ENCODE measurements around the gene DEFB125. TPM values are rescaled to one million over a fixed set of nuclear protein-coding genes. Genes with fewer than 3 reads are reported as not detected.

DEFB125 gene
- total and polyA plus RNA-seq, 9 of the 15 experiments (the other 6 are each of a cell fraction or from before 2014, with no cell fraction given) = not detected

DNA sequence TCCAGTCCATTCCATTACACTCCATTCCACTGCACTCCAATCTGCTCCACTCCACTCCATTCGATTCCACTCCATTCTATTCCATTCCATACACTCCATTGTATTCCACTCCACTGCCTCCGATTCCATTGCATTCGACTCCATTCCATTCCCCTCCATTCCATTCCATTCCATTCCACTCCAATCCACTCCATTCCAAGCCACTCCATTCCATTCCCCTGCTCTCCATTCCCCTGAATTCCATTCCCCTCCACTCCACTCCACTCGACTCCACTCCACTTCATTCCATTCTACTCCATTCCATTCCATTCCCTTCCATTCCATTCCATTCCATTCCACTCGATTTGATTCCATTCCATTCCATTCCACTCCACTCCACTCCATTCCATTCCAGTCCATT is 25.7 kb upstream of the DEFB125 start (continued):
- TF ChIP-seq, protein P1, sequence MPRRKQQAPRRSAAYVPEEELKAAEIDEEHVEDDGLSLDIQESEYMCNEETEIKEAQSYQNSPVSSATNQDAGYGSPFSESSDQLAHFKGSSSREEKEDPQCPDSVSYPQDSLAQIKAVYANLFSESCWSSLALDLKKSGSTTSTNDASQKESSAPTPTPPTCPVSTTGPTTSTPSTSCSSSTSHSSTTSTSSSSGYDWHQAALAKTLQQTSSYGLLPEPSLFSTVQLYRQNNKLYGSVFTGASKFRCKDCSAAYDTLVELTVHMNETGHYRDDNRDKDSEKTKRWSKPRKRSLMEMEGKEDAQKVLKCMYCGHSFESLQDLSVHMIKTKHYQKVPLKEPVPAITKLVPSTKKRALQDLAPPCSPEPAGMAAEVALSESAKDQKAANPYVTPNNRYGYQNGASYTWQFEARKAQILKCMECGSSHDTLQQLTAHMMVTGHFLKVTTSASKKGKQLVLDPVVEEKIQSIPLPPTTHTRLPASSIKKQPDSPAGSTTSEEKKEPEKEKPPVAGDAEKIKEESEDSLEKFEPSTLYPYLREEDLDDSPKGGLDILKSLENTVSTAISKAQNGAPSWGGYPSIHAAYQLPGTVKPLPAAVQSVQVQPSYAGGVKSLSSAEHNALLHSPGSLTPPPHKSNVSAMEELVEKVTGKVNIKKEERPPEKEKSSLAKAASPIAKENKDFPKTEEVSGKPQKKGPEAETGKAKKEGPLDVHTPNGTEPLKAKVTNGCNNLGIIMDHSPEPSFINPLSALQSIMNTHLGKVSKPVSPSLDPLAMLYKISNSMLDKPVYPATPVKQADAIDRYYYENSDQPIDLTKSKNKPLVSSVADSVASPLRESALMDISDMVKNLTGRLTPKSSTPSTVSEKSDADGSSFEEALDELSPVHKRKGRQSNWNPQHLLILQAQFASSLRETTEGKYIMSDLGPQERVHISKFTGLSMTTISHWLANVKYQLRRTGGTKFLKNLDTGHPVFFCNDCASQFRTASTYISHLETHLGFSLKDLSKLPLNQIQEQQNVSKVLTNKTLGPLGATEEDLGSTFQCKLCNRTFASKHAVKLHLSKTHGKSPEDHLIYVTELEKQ (CRISPR knock-in tag; IDR thresholded peaks at IDR 0.05) = no peak
- TF ChIP-seq MIER1 (IDR thresholded peaks at IDR 0.05; ENCODE audit: low read depth) (no peak), NFRKB (IDR thresholded peaks at IDR 0.05; ENCODE audit: low read depth) (no peak), DPF2 (IDR thresholded peaks at IDR 0.05) (no peak), BDP1 (IDR thresholded peaks at IDR 0.05; ENCODE audit: insufficient read depth, insufficient read length) (no peak), ZNF232 (CRISPR knock-in tag; IDR thresholded peaks at IDR 0.05) (no peak)
- TF ChIP-seq, protein P2, sequence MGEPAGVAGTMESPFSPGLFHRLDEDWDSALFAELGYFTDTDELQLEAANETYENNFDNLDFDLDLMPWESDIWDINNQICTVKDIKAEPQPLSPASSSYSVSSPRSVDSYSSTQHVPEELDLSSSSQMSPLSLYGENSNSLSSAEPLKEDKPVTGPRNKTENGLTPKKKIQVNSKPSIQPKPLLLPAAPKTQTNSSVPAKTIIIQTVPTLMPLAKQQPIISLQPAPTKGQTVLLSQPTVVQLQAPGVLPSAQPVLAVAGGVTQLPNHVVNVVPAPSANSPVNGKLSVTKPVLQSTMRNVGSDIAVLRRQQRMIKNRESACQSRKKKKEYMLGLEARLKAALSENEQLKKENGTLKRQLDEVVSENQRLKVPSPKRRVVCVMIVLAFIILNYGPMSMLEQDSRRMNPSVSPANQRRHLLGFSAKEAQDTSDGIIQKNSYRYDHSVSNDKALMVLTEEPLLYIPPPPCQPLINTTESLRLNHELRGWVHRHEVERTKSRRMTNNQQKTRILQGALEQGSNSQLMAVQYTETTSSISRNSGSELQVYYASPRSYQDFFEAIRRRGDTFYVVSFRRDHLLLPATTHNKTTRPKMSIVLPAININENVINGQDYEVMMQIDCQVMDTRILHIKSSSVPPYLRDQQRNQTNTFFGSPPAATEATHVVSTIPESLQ (CRISPR knock-in tag; IDR thresholded peaks at IDR 0.05) = no peak
